Stimulated activated CD8-positive, alpha-beta memory T cell treated with anti-CD3 and anti-CD28 coated beads, Interleukin-15, amount 100 ng/mL, for 1 hour (primary cell): ENCODE data around the gene GABBR1.

Source experiments
- DNase-seq: peaks from one replicate; pipeline ENCODE4 v3.0.0-alpha.2; 2020; ENCODE audit warnings: low read depth

GABBR1 gene

GRCh38 chr6:29620630-29621029 lies 12.4 kb downstream of the GABBR1 start:
- DNase-seq: no peak

GRCh38 chr6:29619578-29620160 lies 13.3 kb downstream of the GABBR1 start:
- DNase-seq: no peak

GRCh38 chr6:29617782-29618554 lies 15.0 kb downstream of the GABBR1 start:
- DNase-seq: no peak

- no peak for DNase-seq
Observed at GRCh38 chr6:29611426-29611825, 21.6 kb downstream of the GABBR1 start.

GRCh38 chr6:29610540-29610939 lies 22.4 kb downstream of the GABBR1 start:
- DNase-seq: no peak

- no peak for DNase-seq
Observed at GRCh38 chr6:29608131-29608530, 24.9 kb downstream of the GABBR1 start.

- no peak for DNase-seq
Observed at GRCh38 chr6:29603930-29604329, 29.1 kb downstream of the GABBR1 start.

GRCh38 chr6:29603456-29603855 lies 29.5 kb downstream of the GABBR1 start:
- no peak for DNase-seq

GRCh38 chr6:29602564-29603361 lies 30.2 kb downstream of the GABBR1 start:
- DNase-seq: no peak

GRCh38 chr6:29598172-29598747 lies 34.7 kb downstream of the GABBR1 start:
- no peak for DNase-seq

- no peak for DNase-seq
Observed at GRCh38 chr6:29597184-29597583, 35.8 kb downstream of the GABBR1 start.

GRCh38 chr6:29596381-29596900 lies 36.5 kb downstream of the GABBR1 start:
- no peak for DNase-seq

GRCh38 chr6:29593199-29593855 lies 39.7 kb downstream of the GABBR1 start:
- no peak for DNase-seq

- DNase-seq: no peak
Observed at GRCh38 chr6:29591677-29592076, 41.3 kb downstream of the GABBR1 start.

GRCh38 chr6:29590218-29590808 lies 42.7 kb downstream of the GABBR1 start:
- no peak for DNase-seq

- peak; percentile 14 for DNase-seq
Observed at GRCh38 chr6:29589423-29590048, 43.4 kb downstream of the GABBR1 start.

- DNase-seq: no peak
Observed at GRCh38 chr6:29584821-29585220, 48.2 kb downstream of the GABBR1 start, which contains the start of gene OR2H2. Gene OR2H2, plus strand, starts transcription at chr6:29585121. Its CDS starts 2,824 bp downstream, at chr6:29587945.

- no peak for DNase-seq
Observed at GRCh38 chr6:29577544-29577943, 55.4 kb downstream of the GABBR1 start.

- no peak for DNase-seq
Observed at GRCh38 chr6:29576056-29576455, 56.9 kb downstream of the GABBR1 start.

- DNase-seq: no peak
Observed at GRCh38 chr6:29567991-29568390, 65.0 kb downstream of the GABBR1 start.

GRCh38 chr6:29567541-29567940 lies 65.4 kb downstream of the GABBR1 start:
- DNase-seq: no peak
